Testis (tissue), 2 donors: ENCODE results near the gene KCNT2.

Experiments
- POLR2A ChIP-seq: fragments of 450-650 bp; IDR thresholded peaks from one replicate; pipeline ENCODE4 v1.6.1; 2017; ENCODE audit warnings: antibody characterized with exemption, mild to moderate bottlenecking, moderate library complexity
- TF ChIP-seq, protein P1 (sequence below), 3 experiments: fragments of 450-650 bp in 2 of 3; fragments of 200-600 bp in 1 of 3; sonication (generic) in 1 of 3; IDR thresholded peaks; one replicate each; pipeline ENCODE4 v1.5.1; 2016 to 2019; ENCODE audit warnings: antibody characterized with exemption in 3 of 3, mild to moderate bottlenecking in 2 of 3, moderate library complexity in 1 of 3

DNA sequence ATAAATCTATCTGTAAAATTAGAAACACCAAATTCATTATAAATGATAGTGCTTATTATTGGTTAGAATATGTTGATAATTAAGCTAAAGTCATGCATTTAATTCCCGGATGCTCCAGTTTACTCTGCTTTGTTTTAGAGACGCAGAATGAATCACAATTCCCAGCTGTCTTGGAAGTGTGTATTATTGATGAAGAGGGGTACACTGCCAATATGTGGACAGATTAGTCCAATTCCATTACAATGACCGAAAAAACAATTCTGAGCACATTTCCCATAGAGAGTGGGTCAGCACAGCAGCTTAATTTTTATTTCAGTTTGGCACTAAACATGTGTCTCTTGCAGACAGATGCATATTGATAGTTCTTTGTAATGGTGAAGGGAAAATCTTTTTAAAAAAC lies 146.7 kb downstream of the KCNT2 start:
- TF ChIP-seq, protein P1, sequence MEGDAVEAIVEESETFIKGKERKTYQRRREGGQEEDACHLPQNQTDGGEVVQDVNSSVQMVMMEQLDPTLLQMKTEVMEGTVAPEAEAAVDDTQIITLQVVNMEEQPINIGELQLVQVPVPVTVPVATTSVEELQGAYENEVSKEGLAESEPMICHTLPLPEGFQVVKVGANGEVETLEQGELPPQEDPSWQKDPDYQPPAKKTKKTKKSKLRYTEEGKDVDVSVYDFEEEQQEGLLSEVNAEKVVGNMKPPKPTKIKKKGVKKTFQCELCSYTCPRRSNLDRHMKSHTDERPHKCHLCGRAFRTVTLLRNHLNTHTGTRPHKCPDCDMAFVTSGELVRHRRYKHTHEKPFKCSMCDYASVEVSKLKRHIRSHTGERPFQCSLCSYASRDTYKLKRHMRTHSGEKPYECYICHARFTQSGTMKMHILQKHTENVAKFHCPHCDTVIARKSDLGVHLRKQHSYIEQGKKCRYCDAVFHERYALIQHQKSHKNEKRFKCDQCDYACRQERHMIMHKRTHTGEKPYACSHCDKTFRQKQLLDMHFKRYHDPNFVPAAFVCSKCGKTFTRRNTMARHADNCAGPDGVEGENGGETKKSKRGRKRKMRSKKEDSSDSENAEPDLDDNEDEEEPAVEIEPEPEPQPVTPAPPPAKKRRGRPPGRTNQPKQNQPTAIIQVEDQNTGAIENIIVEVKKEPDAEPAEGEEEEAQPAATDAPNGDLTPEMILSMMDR (IDR thresholded peaks at IDR 0.05), result no peak
- TF ChIP-seq POLR2A, result no peak
